B cell (primary cell): Measurements from ENCODE around the gene CATSPER3.

Experiments used
- EZH2 ChIP-seq: IDR thresholded peaks from 2 replicates; pipeline ENCODE4 v1.6.1; 2012; ENCODE audit warnings: borderline replicate concordance, low read depth, mild to moderate bottlenecking, moderate library complexity, low read length; ENCODE audit not compliant: insufficient read depth, poor library complexity, severe bottlenecking
- TF ChIP-seq, protein P1 (sequence below): fragments of 200-600 bp; IDR thresholded peaks from one replicate; pipeline ENCODE4 v1.8.0; 2022; ENCODE audit warnings: antibody characterized with exemption, mild to moderate bottlenecking

DNA sequence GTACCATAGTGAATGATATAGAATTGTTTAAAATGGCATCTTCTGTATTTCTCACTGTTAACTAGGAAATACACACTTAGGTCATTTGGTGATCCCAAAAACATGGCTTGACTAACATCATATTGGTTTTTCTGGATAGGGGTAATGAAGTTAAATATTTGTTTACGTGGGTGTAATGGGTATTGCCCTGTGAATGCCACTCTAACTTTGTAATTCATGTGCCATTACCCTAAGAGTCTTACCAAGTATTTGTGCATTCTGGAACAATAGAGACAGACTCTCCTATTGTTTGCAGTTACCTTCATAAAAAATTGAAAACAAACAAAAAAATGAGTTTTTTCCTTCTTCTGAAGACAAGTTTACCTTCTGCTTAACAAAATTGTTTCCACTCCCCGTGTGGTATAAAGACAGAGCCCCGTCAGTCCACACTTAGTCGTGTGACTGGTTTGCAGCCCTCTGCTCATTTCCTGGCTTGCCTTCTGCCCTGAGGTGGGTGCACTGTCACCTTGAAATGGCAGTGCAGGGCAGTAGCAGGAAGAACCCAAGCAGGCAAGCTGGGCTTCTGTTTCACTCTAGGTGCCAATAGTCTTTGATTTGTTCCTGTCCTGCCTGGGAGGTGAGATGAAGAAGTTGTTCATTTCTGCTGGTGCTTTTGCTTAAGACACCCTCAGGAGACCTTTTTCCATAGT is 9.6 kb upstream of the CATSPER3 start:
- TF ChIP-seq, protein P1, sequence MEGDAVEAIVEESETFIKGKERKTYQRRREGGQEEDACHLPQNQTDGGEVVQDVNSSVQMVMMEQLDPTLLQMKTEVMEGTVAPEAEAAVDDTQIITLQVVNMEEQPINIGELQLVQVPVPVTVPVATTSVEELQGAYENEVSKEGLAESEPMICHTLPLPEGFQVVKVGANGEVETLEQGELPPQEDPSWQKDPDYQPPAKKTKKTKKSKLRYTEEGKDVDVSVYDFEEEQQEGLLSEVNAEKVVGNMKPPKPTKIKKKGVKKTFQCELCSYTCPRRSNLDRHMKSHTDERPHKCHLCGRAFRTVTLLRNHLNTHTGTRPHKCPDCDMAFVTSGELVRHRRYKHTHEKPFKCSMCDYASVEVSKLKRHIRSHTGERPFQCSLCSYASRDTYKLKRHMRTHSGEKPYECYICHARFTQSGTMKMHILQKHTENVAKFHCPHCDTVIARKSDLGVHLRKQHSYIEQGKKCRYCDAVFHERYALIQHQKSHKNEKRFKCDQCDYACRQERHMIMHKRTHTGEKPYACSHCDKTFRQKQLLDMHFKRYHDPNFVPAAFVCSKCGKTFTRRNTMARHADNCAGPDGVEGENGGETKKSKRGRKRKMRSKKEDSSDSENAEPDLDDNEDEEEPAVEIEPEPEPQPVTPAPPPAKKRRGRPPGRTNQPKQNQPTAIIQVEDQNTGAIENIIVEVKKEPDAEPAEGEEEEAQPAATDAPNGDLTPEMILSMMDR, result no peak
- no peak for TF ChIP-seq EZH2
